ENCODE data around the gene PPM1H. TPM values are rescaled to one million over a fixed set of nuclear protein-coding genes. Genes with fewer than 3 reads are reported as not detected.
"Not testable (repeated sequence)": the region's sequence is repeated elsewhere in the genome, so short reads cannot be mapped to it uniquely, and the experiment has no call there.

Gene PPM1H
- total RNA-seq, 1 experiment from 2014 or later = 12.0 TPM

DNA sequence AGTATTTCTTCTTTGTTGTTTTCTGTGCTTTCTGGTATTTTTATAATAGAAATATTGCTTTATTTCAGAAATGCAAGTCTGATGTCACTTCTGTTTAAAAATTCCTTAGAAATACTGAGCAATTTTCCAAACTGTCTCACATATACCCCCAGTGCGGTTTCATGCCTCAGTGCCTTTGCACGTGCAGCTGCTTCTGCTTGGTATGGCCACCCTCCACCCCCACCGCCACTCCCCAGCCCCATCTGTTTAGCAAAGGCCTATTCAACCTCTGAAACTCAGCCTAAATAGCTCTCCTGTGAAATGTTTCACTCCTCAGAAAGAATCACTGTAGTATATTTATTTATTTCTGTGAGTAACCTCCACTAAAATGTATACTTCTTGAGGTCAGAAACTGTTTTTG is 52.3 kb downstream of the PPM1H start:
- no peaks in the 10 kb centered on the region for H3K9me2 ChIP-seq (replicated peaks; ENCODE audit: low read length)
- no peak overlapping the region for H3K9ac ChIP-seq (ENCODE audit: low read length)
- no peaks in the 10 kb centered on the region for H3K27me3 ChIP-seq (ENCODE audit: low read length)
- ATAC-seq = no peak
- TF ChIP-seq EZH2phosphoT487 (IDR thresholded peaks at IDR 0.05; ENCODE audit: borderline replicate concordance, low read length) = no peak
- no peak for TF ChIP-seq EZH2 (IDR thresholded peaks at IDR 0.05; ENCODE audit: low read length, unreplicated experiment)
- TF ChIP-seq, protein P1, sequence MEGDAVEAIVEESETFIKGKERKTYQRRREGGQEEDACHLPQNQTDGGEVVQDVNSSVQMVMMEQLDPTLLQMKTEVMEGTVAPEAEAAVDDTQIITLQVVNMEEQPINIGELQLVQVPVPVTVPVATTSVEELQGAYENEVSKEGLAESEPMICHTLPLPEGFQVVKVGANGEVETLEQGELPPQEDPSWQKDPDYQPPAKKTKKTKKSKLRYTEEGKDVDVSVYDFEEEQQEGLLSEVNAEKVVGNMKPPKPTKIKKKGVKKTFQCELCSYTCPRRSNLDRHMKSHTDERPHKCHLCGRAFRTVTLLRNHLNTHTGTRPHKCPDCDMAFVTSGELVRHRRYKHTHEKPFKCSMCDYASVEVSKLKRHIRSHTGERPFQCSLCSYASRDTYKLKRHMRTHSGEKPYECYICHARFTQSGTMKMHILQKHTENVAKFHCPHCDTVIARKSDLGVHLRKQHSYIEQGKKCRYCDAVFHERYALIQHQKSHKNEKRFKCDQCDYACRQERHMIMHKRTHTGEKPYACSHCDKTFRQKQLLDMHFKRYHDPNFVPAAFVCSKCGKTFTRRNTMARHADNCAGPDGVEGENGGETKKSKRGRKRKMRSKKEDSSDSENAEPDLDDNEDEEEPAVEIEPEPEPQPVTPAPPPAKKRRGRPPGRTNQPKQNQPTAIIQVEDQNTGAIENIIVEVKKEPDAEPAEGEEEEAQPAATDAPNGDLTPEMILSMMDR (conservative IDR thresholded peaks at IDR 0.05; ENCODE audit: low read depth, low read length) = no peak
- no peak overlapping the region for H3K4me3 ChIP-seq (ENCODE audit: low read length)
- H3K27ac ChIP-seq (ENCODE audit: low read length) = no peak overlapping the region
- H3K4me2 ChIP-seq (ENCODE audit: low read length) = no peak overlapping the region
- H3K4me1 ChIP-seq (ENCODE audit: insufficient read depth, low read length) = peaks cover 7% of the 10 kb centered on the region; the same call in 1 of the 2 replicates
- no peak for DNase-seq
- no peaks in the 10 kb centered on the region for H3K79me2 ChIP-seq (ENCODE audit: low read length)
- BruUV-seq (replicated peaks) = no TSS peak
- ChIA-PET CTCF (no interaction called here), POLR2A (ENCODE audit: unreplicated experiment) (no interaction called here)
- H3K9me3 ChIP-seq (ENCODE audit: low read length) = no peaks in the 10 kb centered on the region
- H4K20me1 ChIP-seq (ENCODE audit: low read length) = no peaks in the 10 kb centered on the region
- H3F3A ChIP-seq (ENCODE audit: low read length, unreplicated experiment) = no peaks in the 10 kb centered on the region
- intact Hi-C loops (cut with micrococcal nuclease) = no loop called here
- no peaks in the 10 kb centered on the region for H3K36me3 ChIP-seq (ENCODE audit: low read depth, low read length)
- H2AFZ ChIP-seq (ENCODE audit: low read length) = no peak overlapping the region

DNA sequence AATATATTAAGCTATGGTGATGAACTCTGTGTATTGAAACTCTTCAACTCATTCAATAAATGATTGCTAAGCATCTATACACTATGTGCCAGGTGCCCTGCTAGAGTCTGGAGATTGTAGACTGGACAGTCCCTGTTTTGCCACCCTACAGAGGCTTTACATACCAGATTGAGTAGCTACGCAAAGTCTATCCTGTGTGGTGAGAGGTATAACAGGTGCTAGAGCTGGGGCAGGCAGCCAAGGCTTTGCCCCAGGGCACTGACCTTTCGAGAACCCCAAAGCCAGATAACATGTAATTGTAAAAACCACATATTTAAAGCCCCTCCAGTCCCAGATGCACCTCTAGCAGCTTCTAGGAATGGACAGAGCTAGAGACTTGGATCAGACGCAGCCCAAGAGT is 52.8 kb downstream of the PPM1H start:
- no TSS peak for BruUV-seq (replicated peaks)
- Histone ChIP-seq H3K9ac (ENCODE audit: low read length) (no peak overlapping the region), H3K79me2 (ENCODE audit: low read length) (no peaks in the 10 kb centered on the region), H3K9me3 (ENCODE audit: low read length) (no peaks in the 10 kb centered on the region), H3K4me3 (ENCODE audit: low read length) (no peak overlapping the region), H3K36me3 (ENCODE audit: low read depth, low read length) (no peaks in the 10 kb centered on the region), H3F3A (ENCODE audit: low read length, unreplicated experiment) (no peaks in the 10 kb centered on the region), H3K27me3 (ENCODE audit: low read length) (no peaks in the 10 kb centered on the region), H4K20me1 (ENCODE audit: low read length) (no peaks in the 10 kb centered on the region), H2AFZ (ENCODE audit: low read length) (no peak overlapping the region), H3K9me2 (replicated peaks; ENCODE audit: low read length) (no peaks in the 10 kb centered on the region), H3K4me1 (ENCODE audit: insufficient read depth, low read length) (peaks cover 7% of the 10 kb centered on the region; the same call in 1 of the 2 replicates), H3K27ac (ENCODE audit: low read length) (no peak overlapping the region), H3K4me2 (ENCODE audit: low read length) (no peak overlapping the region)
- POLR2A ChIA-PET (ENCODE audit: unreplicated experiment) = interaction anchor here (0.5 kb wide), 1 partner anchor 78 kb away, joined by 12 read pairs; no protein-coding TSS in a partner anchor
- ATAC-seq (no peak), DNase-seq (no peak)
- intact Hi-C loops (cut with micrococcal nuclease) = no loop called here
- CTCF ChIA-PET = interaction anchor here (0.6 kb wide), 1 partner anchor 214 kb away, joined by 3 read pairs; no protein-coding TSS in a partner anchor
- TF ChIP-seq EZH2 (IDR thresholded peaks at IDR 0.05; ENCODE audit: low read length, unreplicated experiment) (no peak), EZH2phosphoT487 (IDR thresholded peaks at IDR 0.05; ENCODE audit: borderline replicate concordance, low read length) (no peak)
- TF ChIP-seq, protein P1 (conservative IDR thresholded peaks at IDR 0.05; ENCODE audit: low read depth, low read length) = no peak

DNA sequence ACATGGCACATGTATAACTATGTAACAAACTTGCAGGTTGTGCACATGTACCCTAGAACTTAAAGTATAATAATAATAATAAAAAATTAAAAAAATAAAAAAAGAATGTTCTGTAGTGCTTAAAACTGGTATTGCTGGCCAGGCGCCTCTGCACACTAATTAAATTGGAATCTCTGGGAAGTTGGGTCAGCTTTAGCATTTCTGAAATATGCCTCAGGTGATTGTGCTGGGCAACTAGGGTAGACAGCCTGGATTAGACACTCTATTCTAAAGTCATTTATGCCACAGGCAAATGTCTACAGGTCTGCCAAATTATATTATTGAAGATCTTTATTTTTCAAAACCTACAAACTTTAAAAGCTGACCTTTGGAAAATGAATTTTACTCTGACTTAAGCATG is 55.3 kb downstream of the PPM1H start:
- peaks cover 21% of the 10 kb centered on the region for H3K4me1 ChIP-seq (ENCODE audit: insufficient read depth, low read length)
- H3F3A ChIP-seq (ENCODE audit: low read length, unreplicated experiment) = no peaks in the 10 kb centered on the region
- no peak overlapping the region for H2AFZ ChIP-seq (ENCODE audit: low read length)
- H3K9ac ChIP-seq (ENCODE audit: low read length) = no peak overlapping the region
- POLR2A ChIA-PET (ENCODE audit: unreplicated experiment) = no interaction called here
- intact Hi-C loops (cut with micrococcal nuclease) = no loop called here
- no peak for ATAC-seq
- no peak overlapping the region for H3K27ac ChIP-seq (ENCODE audit: low read length)
- H3K9me2 ChIP-seq (replicated peaks; ENCODE audit: low read length) = no peaks in the 10 kb centered on the region
- TF ChIP-seq EZH2 (IDR thresholded peaks at IDR 0.05; ENCODE audit: low read length, unreplicated experiment) = no peak
- no peak for TF ChIP-seq EZH2phosphoT487 (IDR thresholded peaks at IDR 0.05; ENCODE audit: borderline replicate concordance, low read length)
- TF ChIP-seq, protein P1 (conservative IDR thresholded peaks at IDR 0.05; ENCODE audit: low read depth, low read length) = no peak
- no peaks in the 10 kb centered on the region for H4K20me1 ChIP-seq (ENCODE audit: low read length)
- H3K27me3 ChIP-seq (ENCODE audit: low read length) = no peaks in the 10 kb centered on the region
- CTCF ChIA-PET = no interaction called here
- no peaks in the 10 kb centered on the region for H3K79me2 ChIP-seq (ENCODE audit: low read length)
- no peaks in the 10 kb centered on the region for H3K9me3 ChIP-seq (ENCODE audit: low read length)
- 0 out of 2 replicates have a peak, but pooled peaks cover 5% of the 10 kb centered on the region for H3K36me3 ChIP-seq (ENCODE audit: low read depth, low read length)
- BruUV-seq (replicated peaks) = no TSS peak
- peak; percentile 29 for DNase-seq
- H3K4me3 ChIP-seq (ENCODE audit: low read length) = no peak overlapping the region
- no peak overlapping the region for H3K4me2 ChIP-seq (ENCODE audit: low read length)

DNA sequence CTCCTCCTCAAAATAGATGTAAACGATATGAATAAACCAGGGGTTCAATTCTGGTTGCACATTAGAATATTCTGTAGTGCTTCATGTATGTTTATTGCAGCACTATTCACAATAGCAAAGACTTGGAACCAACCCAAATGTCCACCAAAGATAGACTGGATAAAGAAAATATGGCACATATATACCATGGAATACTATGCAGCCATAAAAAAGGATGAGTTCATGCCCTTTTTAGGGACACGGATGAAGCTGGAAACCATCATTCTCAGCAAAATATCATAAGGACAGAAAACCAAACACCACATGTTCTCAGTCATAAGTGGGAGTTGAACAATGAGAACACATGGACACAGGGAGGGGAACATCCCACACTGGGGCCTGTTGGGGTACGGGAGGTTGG is 55.7 kb downstream of the PPM1H start:
- H4K20me1 ChIP-seq (ENCODE audit: low read length); H3K4me3 ChIP-seq (ENCODE audit: low read length); POLR2A ChIA-PET (ENCODE audit: unreplicated experiment); BruUV-seq (replicated peaks); ATAC-seq; H3K9me2 ChIP-seq (replicated peaks; ENCODE audit: low read length); CTCF ChIA-PET; H3K27ac ChIP-seq (ENCODE audit: low read length); H3K9me3 ChIP-seq (ENCODE audit: low read length); H2AFZ ChIP-seq (ENCODE audit: low read length); H3K4me2 ChIP-seq (ENCODE audit: low read length); H3F3A ChIP-seq (ENCODE audit: low read length, unreplicated experiment); H3K9ac ChIP-seq (ENCODE audit: low read length); DNase-seq; intact Hi-C loops (cut with micrococcal nuclease); H3K79me2 ChIP-seq (ENCODE audit: low read length); H3K27me3 ChIP-seq (ENCODE audit: low read length); H3K36me3 ChIP-seq (ENCODE audit: low read depth, low read length): not testable (repeated sequence)
- H3K4me1 ChIP-seq (ENCODE audit: insufficient read depth, low read length) = peaks cover 25% of the 10 kb centered on the region
